DOHH2 (cell line): Measurements from ENCODE around the gene UNC13D.

Experiments
- EZH2phosphoT487 ChIP-seq: fragments of 200-600 bp; sonication (generic); IDR thresholded peaks from 2 replicates; pipeline ENCODE4 v1.6.1; 2017; ENCODE audit warnings: borderline replicate concordance, mild to moderate bottlenecking, antibody characterized with exemption, low read length, moderate library complexity, mixed read lengths
- TF ChIP-seq, protein P1 (sequence below): fragments of 200-600 bp; sonication (generic); IDR thresholded peaks from one replicate; pipeline ENCODE4 v1.5.1; 2014; ENCODE audit warnings: antibody characterized with exemption, mild to moderate bottlenecking, low read depth, low read length; ENCODE audit not compliant: poor library complexity, severe bottlenecking

DNA sequence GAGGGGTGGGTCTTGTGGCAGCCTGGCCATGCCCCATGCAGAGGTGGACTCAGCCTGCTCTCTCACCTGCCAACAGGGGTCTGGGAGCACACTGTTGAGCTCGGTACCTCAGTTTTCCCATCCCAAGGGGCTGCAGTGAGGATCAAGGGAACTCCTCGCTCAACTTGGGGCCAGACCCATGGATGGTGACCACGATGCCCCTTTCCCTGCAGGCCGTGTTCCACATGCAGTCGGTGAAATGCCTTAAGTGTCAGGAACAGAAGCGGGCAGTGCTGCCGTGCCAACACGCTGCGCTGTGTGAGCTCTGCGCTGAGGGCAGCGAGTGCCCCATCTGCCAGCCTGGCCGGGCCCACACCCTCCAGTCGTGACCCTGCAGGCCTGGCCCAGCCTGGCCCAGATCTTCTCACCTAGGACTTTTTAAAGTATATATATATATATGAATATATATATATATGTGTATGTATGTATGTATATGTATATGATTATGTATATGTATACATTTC is 20.1 kb downstream of the UNC13D start:
- TF ChIP-seq, protein P1, sequence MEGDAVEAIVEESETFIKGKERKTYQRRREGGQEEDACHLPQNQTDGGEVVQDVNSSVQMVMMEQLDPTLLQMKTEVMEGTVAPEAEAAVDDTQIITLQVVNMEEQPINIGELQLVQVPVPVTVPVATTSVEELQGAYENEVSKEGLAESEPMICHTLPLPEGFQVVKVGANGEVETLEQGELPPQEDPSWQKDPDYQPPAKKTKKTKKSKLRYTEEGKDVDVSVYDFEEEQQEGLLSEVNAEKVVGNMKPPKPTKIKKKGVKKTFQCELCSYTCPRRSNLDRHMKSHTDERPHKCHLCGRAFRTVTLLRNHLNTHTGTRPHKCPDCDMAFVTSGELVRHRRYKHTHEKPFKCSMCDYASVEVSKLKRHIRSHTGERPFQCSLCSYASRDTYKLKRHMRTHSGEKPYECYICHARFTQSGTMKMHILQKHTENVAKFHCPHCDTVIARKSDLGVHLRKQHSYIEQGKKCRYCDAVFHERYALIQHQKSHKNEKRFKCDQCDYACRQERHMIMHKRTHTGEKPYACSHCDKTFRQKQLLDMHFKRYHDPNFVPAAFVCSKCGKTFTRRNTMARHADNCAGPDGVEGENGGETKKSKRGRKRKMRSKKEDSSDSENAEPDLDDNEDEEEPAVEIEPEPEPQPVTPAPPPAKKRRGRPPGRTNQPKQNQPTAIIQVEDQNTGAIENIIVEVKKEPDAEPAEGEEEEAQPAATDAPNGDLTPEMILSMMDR, result no peak
- no peak for TF ChIP-seq EZH2phosphoT487
